Mesendoderm (in vitro differentiated cells): ENCODE results near the gene SSH2.
"Not testable (repeated sequence)": the region's sequence is repeated elsewhere in the genome, so short reads cannot be mapped to it uniquely, and the experiment has no call there.

Experiments used
- DNase-seq: peaks from one replicate; pipeline ENCODE4 v3.0.0; 2013
- H2AK5ac ChIP-seq: 2 replicates; pipeline ENCODE4 v1.6.1; 2013; ENCODE audit warnings: low read length, inconsistent platforms
- H2BK120ac ChIP-seq: 2 replicates; pipeline ENCODE4 v1.6.1; 2013; ENCODE audit warnings: low read depth, mild to moderate bottlenecking, low read length, moderate library complexity, mixed read lengths
- H2BK15ac ChIP-seq: replicated peaks from 2 replicates; pipeline ENCODE4 v1.6.1; 2013; ENCODE audit warnings: low read depth, mild to moderate bottlenecking, moderate library complexity
- H2BK5ac ChIP-seq: 2 replicates; pipeline ENCODE4 v1.6.1; 2013; ENCODE audit warnings: low read length, inconsistent platforms
- H3K18ac ChIP-seq: 2 replicates; pipeline ENCODE4 v1.6.1; 2013; ENCODE audit warnings: mild to moderate bottlenecking, low read length, mixed read lengths
- H3K23ac ChIP-seq: one replicate; pipeline ENCODE4 v1.6.1; 2013; ENCODE audit warnings: low read length
- H3K27ac ChIP-seq: 2 replicates; pipeline ENCODE4 v1.5.1; 2013; ENCODE audit warnings: low read depth, mild to moderate bottlenecking, inconsistent platforms, low read length, moderate library complexity
- H3K27me3 ChIP-seq: 2 replicates; pipeline ENCODE4 v1.6.1; 2013; ENCODE audit warnings: low read length, control low read depth, mild to moderate bottlenecking, inconsistent platforms; ENCODE audit not compliant: insufficient read depth, poor library complexity
- H3K36me3 ChIP-seq: 2 replicates; pipeline ENCODE4 v1.6.1; 2013; ENCODE audit warnings: low read length, inconsistent platforms; ENCODE audit not compliant: control insufficient read depth, insufficient read depth
- H3K4ac ChIP-seq: one replicate; pipeline ENCODE4 v1.6.1; 2013; ENCODE audit warnings: low read depth, mild to moderate bottlenecking, low read length, moderate library complexity
- H3K4me1 ChIP-seq: 2 replicates; pipeline ENCODE4 v1.6.1; 2013; ENCODE audit warnings: low read depth, low read length, inconsistent platforms; ENCODE audit not compliant: control insufficient read depth
- H3K4me2 ChIP-seq: 2 replicates; pipeline ENCODE4 v1.6.1; 2013; ENCODE audit warnings: low read length
- H3K4me3 ChIP-seq: 2 replicates; pipeline ENCODE4 v1.5.1; 2013; ENCODE audit warnings: mild to moderate bottlenecking, low read length
- H3K56ac ChIP-seq: one replicate; pipeline ENCODE4 v1.6.1; 2013; ENCODE audit warnings: low read length
- H3K79me1 ChIP-seq: 2 replicates; pipeline ENCODE4 v1.6.1; 2013; ENCODE audit warnings: low read length, inconsistent platforms
- H3K79me2 ChIP-seq: 2 replicates; pipeline ENCODE4 v1.6.1; 2013; ENCODE audit warnings: mild to moderate bottlenecking, low read length; ENCODE audit not compliant: control insufficient read depth, insufficient read depth
- H3K9ac ChIP-seq: 2 replicates; pipeline ENCODE4 v1.6.1; 2013; ENCODE audit warnings: low read length, inconsistent platforms
- H4K5ac ChIP-seq: one replicate; pipeline ENCODE4 v1.6.1; 2013; ENCODE audit warnings: low read length
- H4K8ac ChIP-seq: one replicate; pipeline ENCODE4 v1.6.1; 2013; ENCODE audit warnings: low read depth, mild to moderate bottlenecking, control low read depth, low read length, moderate library complexity
- WGBS: extraction: QIAGEN DNeasy Blood & Tissue Kit; methylation state at CpG from one replicate; pipeline ENCODE4 v1.1.7; 2013; ENCODE audit warnings: low lambda C conversion rate, missing lambda C conversion rate; ENCODE audit not compliant: insufficient coverage; ENCODE audit errors: extremely low coverage; 5-methylcytosine and 5-hydroxymethylcytosine counted together

SSH2 gene

DNA sequence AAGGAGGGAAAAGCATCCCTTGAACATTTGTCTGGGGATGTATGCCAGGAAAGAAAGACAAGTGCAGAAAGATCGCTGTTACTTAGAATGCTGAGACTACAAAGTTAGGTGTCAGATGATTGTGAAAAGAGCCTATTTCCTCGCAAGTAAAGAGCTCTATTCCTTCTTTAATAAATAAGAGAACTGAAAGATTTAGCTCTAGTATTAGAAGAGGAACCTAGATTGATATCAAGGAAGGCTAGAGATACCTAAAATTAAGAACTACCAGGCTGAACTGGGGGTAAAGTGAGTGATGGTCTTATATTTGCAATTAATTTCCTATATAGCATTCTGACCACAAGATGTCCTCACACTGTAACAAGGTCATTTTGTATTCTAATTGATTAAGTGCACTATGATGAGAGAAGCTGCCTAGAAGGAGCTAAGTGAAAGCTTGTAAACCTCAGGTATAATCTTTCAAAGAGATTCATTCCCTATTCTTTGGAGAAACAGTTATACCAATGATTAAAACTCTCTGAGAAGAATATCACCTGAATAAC is 62.3 kb downstream of the SSH2 start:
- no peak for DNase-seq
- H2AK5ac ChIP-seq = no peak overlapping the region
- no peak overlapping the region for H3K27ac ChIP-seq
- no peak overlapping the region for H3K18ac ChIP-seq
- peaks cover 4% of the 10 kb centered on the region for H3K79me1 ChIP-seq
- no peak overlapping the region for H3K4me2 ChIP-seq
- no peak overlapping the region for H3K4ac ChIP-seq
- no peak overlapping the region for H4K5ac ChIP-seq
- H2BK120ac ChIP-seq = no peak overlapping the region
- no peaks in the 10 kb centered on the region for H3K36me3 ChIP-seq
- no CpG with 5 or more reads among the region's 2 CpGs for WGBS
- no peak overlapping the region for H2BK15ac ChIP-seq
- no peak overlapping the region for H3K23ac ChIP-seq
- H2BK5ac ChIP-seq = no peak overlapping the region
- H3K9ac ChIP-seq = no peak overlapping the region
- no peak overlapping the region for H4K8ac ChIP-seq
- H3K56ac ChIP-seq = no peak overlapping the region
- no peak overlapping the region for H3K4me3 ChIP-seq
- no peaks in the 10 kb centered on the region for H3K27me3 ChIP-seq
- H3K4me1 ChIP-seq = no peaks in the 10 kb centered on the region
- peaks cover 2% of the 10 kb centered on the region for H3K79me2 ChIP-seq

DNA sequence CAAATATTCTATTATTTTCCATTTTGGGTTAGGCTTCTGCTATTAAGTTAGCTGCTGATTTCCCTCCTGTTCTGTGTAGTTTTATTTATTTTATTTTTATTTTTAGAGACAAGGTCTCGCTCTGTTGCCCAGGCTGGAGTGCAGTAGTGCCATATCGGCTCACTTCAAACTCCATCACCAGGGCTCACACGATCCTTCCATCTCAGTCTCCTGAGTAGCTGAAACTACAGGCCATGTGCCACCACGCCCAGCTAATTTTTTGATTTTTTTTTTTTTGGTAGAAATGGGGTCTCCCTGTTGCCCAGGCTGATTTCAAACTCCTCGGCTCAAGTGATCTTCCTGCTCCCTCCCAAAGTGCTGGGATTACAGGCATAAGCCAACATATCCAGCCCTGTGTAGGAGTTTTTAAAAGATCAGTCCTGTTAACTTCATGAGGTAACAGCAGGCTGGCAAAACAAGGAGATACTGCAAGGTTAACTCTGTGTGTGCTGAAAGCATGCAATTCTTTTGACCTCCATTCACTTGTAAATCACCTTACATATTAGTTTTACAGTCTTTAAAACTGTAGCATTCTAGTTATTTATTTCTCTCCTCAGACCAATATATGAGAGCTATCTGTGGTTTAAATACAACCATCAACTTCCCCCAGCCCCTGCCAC is 63.2 kb downstream of the SSH2 start:
- Histone ChIP-seq H4K8ac (no peak overlapping the region), H2BK120ac (no peak overlapping the region), H2BK5ac (no peak overlapping the region), H3K9ac (no peak overlapping the region), H3K4me3 (no peak overlapping the region), H3K18ac (no peak overlapping the region), H4K5ac (no peak overlapping the region), H3K4me2 (no peak overlapping the region), H3K79me1 (peaks cover 4% of the 10 kb centered on the region), H3K36me3 (no peaks in the 10 kb centered on the region), H3K79me2 (peaks cover 2% of the 10 kb centered on the region), H3K27me3 (no peaks in the 10 kb centered on the region), H2BK15ac (no peak overlapping the region), H3K23ac (no peak overlapping the region), H2AK5ac (no peak overlapping the region), H3K4me1 (no peaks in the 10 kb centered on the region), H3K56ac (peak overlapping the region; percentile 36), H3K4ac (no peak overlapping the region), H3K27ac (no peak overlapping the region)
- no CpG with 5 or more reads among the region's 5 CpGs for WGBS
- no peak for DNase-seq

DNA sequence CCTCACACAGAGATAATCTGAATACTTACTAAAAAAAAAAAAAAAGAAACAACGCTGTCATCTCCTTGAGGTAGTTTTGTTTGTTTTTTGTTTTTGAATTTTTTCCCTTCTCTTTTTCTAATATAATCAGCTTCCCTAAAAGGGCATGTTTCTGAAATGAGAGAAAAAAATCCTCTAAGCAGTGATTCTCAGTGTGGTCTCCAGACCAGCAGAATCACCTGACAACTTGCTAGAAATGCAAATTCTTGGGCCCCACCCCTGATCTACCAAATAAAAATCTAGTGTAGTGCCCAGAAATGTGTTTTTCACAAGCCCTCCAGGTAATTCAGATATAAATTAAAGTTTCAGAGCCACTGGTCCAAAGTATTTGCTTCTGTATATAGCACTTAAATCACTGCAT is 65.4 kb downstream of the SSH2 start:
- no peak overlapping the region for H2BK120ac ChIP-seq
- H4K8ac ChIP-seq = no peak overlapping the region
- H3K23ac ChIP-seq = no peak overlapping the region
- no peak overlapping the region for H3K4me2 ChIP-seq
- no peak overlapping the region for H3K56ac ChIP-seq
- H3K79me2 ChIP-seq = peaks cover 2% of the 10 kb centered on the region
- no peak overlapping the region for H2AK5ac ChIP-seq
- no CpG with 5 or more reads among the region's 1 CpG for WGBS
- H3K79me1 ChIP-seq = peaks cover 4% of the 10 kb centered on the region
- H3K18ac ChIP-seq = no peak overlapping the region
- no peak overlapping the region for H3K4me3 ChIP-seq
- no peak for DNase-seq
- no peaks in the 10 kb centered on the region for H3K4me1 ChIP-seq
- no peak overlapping the region for H2BK15ac ChIP-seq
- H3K27ac ChIP-seq = no peak overlapping the region
- no peaks in the 10 kb centered on the region for H3K27me3 ChIP-seq
- H4K5ac ChIP-seq = no peak overlapping the region
- no peak overlapping the region for H3K4ac ChIP-seq
- no peak overlapping the region for H3K9ac ChIP-seq
- H3K36me3 ChIP-seq = no peaks in the 10 kb centered on the region
- no peak overlapping the region for H2BK5ac ChIP-seq

DNA sequence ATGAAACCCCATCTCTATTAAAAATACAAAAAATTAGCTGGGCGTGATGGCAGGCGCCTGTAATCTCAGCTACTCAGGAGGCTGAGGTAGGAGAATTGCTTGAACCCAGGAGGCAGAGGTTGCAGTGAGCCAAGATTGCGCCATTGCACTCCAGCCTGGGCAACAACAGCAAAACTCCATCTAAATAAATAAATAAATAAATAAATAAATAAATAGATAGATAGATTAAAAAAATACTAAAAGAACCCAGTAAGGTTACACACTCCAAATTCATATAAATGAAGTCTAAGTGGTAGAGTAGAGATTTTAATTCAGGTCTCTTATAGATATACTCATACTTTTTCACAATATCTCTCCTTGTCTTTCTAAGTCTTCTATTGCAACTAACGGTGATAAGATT is 65.9 kb downstream of the SSH2 start:
- not testable (repeated sequence) for H3K23ac ChIP-seq, H3K18ac ChIP-seq, H4K8ac ChIP-seq, H3K27me3 ChIP-seq, H3K79me1 ChIP-seq, H2AK5ac ChIP-seq, H3K27ac ChIP-seq, H2BK120ac ChIP-seq, H3K4me1 ChIP-seq, H3K4me2 ChIP-seq, DNase-seq, H4K5ac ChIP-seq, H3K56ac ChIP-seq, H3K36me3 ChIP-seq, H3K9ac ChIP-seq, H3K79me2 ChIP-seq, H2BK15ac ChIP-seq, H3K4me3 ChIP-seq, H2BK5ac ChIP-seq, H3K4ac ChIP-seq
- WGBS = no CpG with 5 or more reads among the region's 4 CpGs

DNA sequence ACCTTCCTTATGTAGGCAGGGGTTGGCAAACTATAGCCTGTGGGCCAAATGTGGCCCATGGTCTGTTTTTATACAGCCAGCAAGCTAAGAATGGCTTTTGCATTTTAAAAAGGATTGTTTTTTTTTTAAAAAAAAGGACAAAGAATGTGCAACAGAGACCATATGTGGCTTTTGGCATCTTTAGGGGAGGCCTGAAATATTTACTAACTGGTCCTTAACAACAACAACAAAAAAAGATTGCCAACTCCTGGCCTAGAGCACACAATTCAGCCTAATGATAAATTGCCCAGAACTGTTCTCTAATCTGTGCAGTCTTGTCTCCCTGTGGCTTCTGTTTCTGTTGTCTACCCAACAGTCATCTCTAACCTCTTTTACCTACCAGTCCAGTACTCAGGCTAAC is 67.1 kb downstream of the SSH2 start:
- no peak overlapping the region for H2AK5ac ChIP-seq
- no peak overlapping the region for H2BK5ac ChIP-seq

DNA sequence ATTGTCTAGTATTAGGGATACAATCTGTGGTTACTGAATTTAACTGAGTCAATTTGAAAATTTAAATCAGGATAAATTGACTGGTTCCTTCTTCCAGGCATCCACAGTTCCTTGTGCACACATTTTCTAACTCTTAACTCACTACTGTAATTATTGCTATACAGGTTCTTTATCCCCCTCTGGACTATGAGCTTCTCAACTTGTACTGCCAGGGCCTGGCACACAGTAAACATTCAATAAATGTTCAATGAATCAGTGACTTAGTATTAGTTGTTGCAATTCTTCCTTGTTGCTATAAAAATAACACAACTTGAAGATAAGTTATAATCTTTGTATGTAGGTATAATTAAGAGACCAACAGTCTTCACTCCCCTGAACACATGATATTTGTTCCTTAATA is 67.9 kb downstream of the SSH2 start:
- no peak overlapping the region for H2AK5ac ChIP-seq
- DNase-seq = no peak

More for the DNA sequence above, 67.1 kb downstream of the SSH2 start:
- Histone ChIP-seq H2BK120ac (no peak overlapping the region), H3K27me3 (no peaks in the 10 kb centered on the region), H3K79me1 (peaks cover 4% of the 10 kb centered on the region), H3K23ac (peak overlapping the region; percentile 9), H3K4ac (no peak overlapping the region), H3K27ac (no peak overlapping the region), H3K4me3 (no peak overlapping the region), H3K56ac (no peak overlapping the region), H3K9ac (no peak overlapping the region), H3K18ac (no peak overlapping the region), H4K8ac (no peak overlapping the region), H3K79me2 (peaks cover 2% of the 10 kb centered on the region), H3K36me3 (no peaks in the 10 kb centered on the region), H4K5ac (no peak overlapping the region), H2BK15ac (no peak overlapping the region), H3K4me1 (no peaks in the 10 kb centered on the region), H3K4me2 (no peak overlapping the region)
- no peak for DNase-seq

More for the DNA sequence above, 67.9 kb downstream of the SSH2 start:
- Histone ChIP-seq H3K4me2 (no peak overlapping the region), H3K23ac (no peak overlapping the region), H3K27ac (no peak overlapping the region), H4K8ac (no peak overlapping the region), H2BK5ac (no peak overlapping the region), H3K56ac (no peak overlapping the region), H3K4me3 (no peak overlapping the region), H3K4me1 (no peaks in the 10 kb centered on the region), H3K79me2 (peaks cover 2% of the 10 kb centered on the region), H2BK120ac (no peak overlapping the region), H3K36me3 (no peaks in the 10 kb centered on the region), H3K79me1 (peaks cover 4% of the 10 kb centered on the region), H4K5ac (no peak overlapping the region), H3K9ac (no peak overlapping the region), H2BK15ac (no peak overlapping the region), H3K4ac (no peak overlapping the region), H3K18ac (no peak overlapping the region), H3K27me3 (no peaks in the 10 kb centered on the region)
